ENCODE measurements around the gene ITPK1.

The ITPK1 gene

GRCh38 chr14:92895352-92895878, 220.3 kb downstream of the ITPK1 start:
- H3K4me3 ChIP-seq (ENCODE audit: low read depth, low read length): no peak overlapping the region
- TF ChIP-seq CTCF (IDR thresholded peaks at IDR 0.05; ENCODE audit: borderline replicate concordance, insufficient read depth, low read depth, low read length): no peak

- no peak for TF ChIP-seq CTCF (IDR thresholded peaks at IDR 0.05; ENCODE audit: borderline replicate concordance, insufficient read depth, low read depth, low read length)
- H3K4me3 ChIP-seq (ENCODE audit: low read depth, low read length): no peak overlapping the region
Measured at GRCh38 chr14:92892589-92892988, 223.1 kb downstream of the ITPK1 start.

GRCh38 chr14:92890830-92891588, 224.7 kb downstream of the ITPK1 start:
- no peak for TF ChIP-seq CTCF (IDR thresholded peaks at IDR 0.05; ENCODE audit: borderline replicate concordance, insufficient read depth, low read depth, low read length)
- no peak overlapping the region for H3K4me3 ChIP-seq (ENCODE audit: low read depth, low read length)

- no peak for TF ChIP-seq CTCF (IDR thresholded peaks at IDR 0.05; ENCODE audit: borderline replicate concordance, insufficient read depth, low read depth, low read length)
- H3K4me3 ChIP-seq (ENCODE audit: low read depth, low read length): no peak overlapping the region
Measured at GRCh38 chr14:92888896-92889295, 226.8 kb downstream of the ITPK1 start.

- no peak for TF ChIP-seq CTCF (IDR thresholded peaks at IDR 0.05; ENCODE audit: borderline replicate concordance, insufficient read depth, low read depth, low read length)
- H3K4me3 ChIP-seq (ENCODE audit: low read depth, low read length): no peak overlapping the region
Measured at GRCh38 chr14:92887157-92887556, 228.6 kb downstream of the ITPK1 start.

All from GM12875 (cell line).